HG03045 (cell line): ENCODE results near the gene TLR7.

Source experiments
- ATAC-seq: cut with Tn5 transposase; IDR thresholded peaks from one replicate; pipeline ENCODE4 v1.9.1; 2021; ENCODE audit warnings: mild to moderate bottlenecking, moderate library complexity; ENCODE audit not compliant: unreplicated experiment

The TLR7 gene

GRCh38 chrX:12890467-12890866 is 23.6 kb downstream of the TLR7 start:
- ATAC-seq = peak; percentile 40

GRCh38 chrX:12891171-12891570 is 24.3 kb downstream of the TLR7 start:
- ATAC-seq = no peak

GRCh38 chrX:12891915-12892506 is 25.1 kb downstream of the TLR7 start:
- ATAC-seq = peak; percentile 77

GRCh38 chrX:12892716-12893115 is 25.8 kb downstream of the TLR7 start:
- ATAC-seq = no peak

GRCh38 chrX:12894074-12895030 is 27.5 kb downstream of the TLR7 start:
- no peak for ATAC-seq

- ATAC-seq = no peak
Observed at GRCh38 chrX:12895866-12896265, 29.0 kb downstream of the TLR7 start.

- no peak for ATAC-seq
Observed at GRCh38 chrX:12896935-12897334, 30.1 kb downstream of the TLR7 start.

GRCh38 chrX:12898073-12898472 is 31.2 kb downstream of the TLR7 start:
- no peak for ATAC-seq

- ATAC-seq = no peak
Observed at GRCh38 chrX:12899506-12899905, 32.6 kb downstream of the TLR7 start.

GRCh38 chrX:12901486-12901885 is 34.6 kb downstream of the TLR7 start:
- ATAC-seq = no peak

GRCh38 chrX:12903646-12904045 is 36.8 kb downstream of the TLR7 start:
- no peak for ATAC-seq

GRCh38 chrX:12906046-12906761 is 39.3 kb downstream of the TLR7 start, which contains the start of gene TLR8:
Gene TLR8, plus strand, starts transcription at chrX:12906620. Its CDS starts 87 bp downstream, at chrX:12906707.
- no peak for ATAC-seq

- no peak for ATAC-seq
Observed at GRCh38 chrX:12910423-12911121, 43.7 kb downstream of the TLR7 start.

- no peak for ATAC-seq
Observed at GRCh38 chrX:12911122-12911470, 44.2 kb downstream of the TLR7 start.

GRCh38 chrX:12912791-12913482 is 46.1 kb downstream of the TLR7 start:
- no peak for ATAC-seq

GRCh38 chrX:12917753-12918152 is 50.9 kb downstream of the TLR7 start:
- ATAC-seq = no peak

GRCh38 chrX:12919051-12919450 is 52.2 kb downstream of the TLR7 start:
- ATAC-seq = no peak

- ATAC-seq = no peak
Observed at GRCh38 chrX:12919620-12920019, 52.7 kb downstream of the TLR7 start.

- ATAC-seq = no peak
Observed at GRCh38 chrX:12920990-12921389, 54.1 kb downstream of the TLR7 start.

GRCh38 chrX:12921886-12922598 is 55.2 kb downstream of the TLR7 start:
- no peak for ATAC-seq
